Esophagus squamous epithelium (tissue), 4 donors: Measurements from ENCODE around the gene PDZD7.

Experiments used
- POLR2A ChIP-seq, 4 donors: fragments of 450-650 bp; IDR thresholded peaks; one replicate each; pipeline ENCODE4 v1.6.1; 2017; ENCODE audit warnings: antibody characterized with exemption in 4 of 4, mild to moderate bottlenecking in 4 of 4, moderate library complexity in 3 of 4
- TF ChIP-seq, protein P1 (sequence below), 6 experiments: fragments of 450-650 bp in 4 of 6; fragments of 200-600 bp in 2 of 6; sonication (generic) in 2 of 6; IDR thresholded peaks; one replicate each; pipeline ENCODE4 v1.5.1; 2016 to 2019; ENCODE audit warnings: antibody characterized with exemption in 6 of 6, mild to moderate bottlenecking in 4 of 6, moderate library complexity in 4 of 6

- TF ChIP-seq, protein P1, sequence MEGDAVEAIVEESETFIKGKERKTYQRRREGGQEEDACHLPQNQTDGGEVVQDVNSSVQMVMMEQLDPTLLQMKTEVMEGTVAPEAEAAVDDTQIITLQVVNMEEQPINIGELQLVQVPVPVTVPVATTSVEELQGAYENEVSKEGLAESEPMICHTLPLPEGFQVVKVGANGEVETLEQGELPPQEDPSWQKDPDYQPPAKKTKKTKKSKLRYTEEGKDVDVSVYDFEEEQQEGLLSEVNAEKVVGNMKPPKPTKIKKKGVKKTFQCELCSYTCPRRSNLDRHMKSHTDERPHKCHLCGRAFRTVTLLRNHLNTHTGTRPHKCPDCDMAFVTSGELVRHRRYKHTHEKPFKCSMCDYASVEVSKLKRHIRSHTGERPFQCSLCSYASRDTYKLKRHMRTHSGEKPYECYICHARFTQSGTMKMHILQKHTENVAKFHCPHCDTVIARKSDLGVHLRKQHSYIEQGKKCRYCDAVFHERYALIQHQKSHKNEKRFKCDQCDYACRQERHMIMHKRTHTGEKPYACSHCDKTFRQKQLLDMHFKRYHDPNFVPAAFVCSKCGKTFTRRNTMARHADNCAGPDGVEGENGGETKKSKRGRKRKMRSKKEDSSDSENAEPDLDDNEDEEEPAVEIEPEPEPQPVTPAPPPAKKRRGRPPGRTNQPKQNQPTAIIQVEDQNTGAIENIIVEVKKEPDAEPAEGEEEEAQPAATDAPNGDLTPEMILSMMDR (IDR thresholded peaks at IDR 0.05): no peak
- TF ChIP-seq POLR2A (IDR thresholded peaks at IDR 0.05): no peak
Observed at GRCh38 chr10:101069441-101069840, 38.5 kb upstream of the PDZD7 start.
